Measurements from ENCODE around the gene FYN.

The FYN gene

GRCh38 chr6:111817451-111818120 lies 55.7 kb downstream of the FYN start:
- DNase-seq: no peak
- in situ Hi-C loops (cut with MboI; ENCODE audit: low pct_unique_long_range_greater_than_20kb, low sequenced_read_pairs): no loop called here

GRCh38 chr6:111813677-111814310 lies 59.5 kb downstream of the FYN start:
- in situ Hi-C loops (cut with MboI; ENCODE audit: low pct_unique_long_range_greater_than_20kb, low sequenced_read_pairs): no loop called here
- no peak for DNase-seq

- in situ Hi-C loops (cut with MboI; ENCODE audit: low pct_unique_long_range_greater_than_20kb, low sequenced_read_pairs): no loop called here
- no peak for DNase-seq
Measured at GRCh38 chr6:111813237-111813636, 60.0 kb downstream of the FYN start.

GRCh38 chr6:111812060-111813038 lies 60.9 kb downstream of the FYN start:
- in situ Hi-C loops (cut with MboI; ENCODE audit: low pct_unique_long_range_greater_than_20kb, low sequenced_read_pairs): no loop called here
- DNase-seq: no peak

GRCh38 chr6:111810294-111811131 lies 62.7 kb downstream of the FYN start:
- DNase-seq: no peak
- in situ Hi-C loops (cut with MboI; ENCODE audit: low pct_unique_long_range_greater_than_20kb, low sequenced_read_pairs): no loop called here

- no peak for DNase-seq
- in situ Hi-C loops (cut with MboI; ENCODE audit: low pct_unique_long_range_greater_than_20kb, low sequenced_read_pairs): no loop called here
Measured at GRCh38 chr6:111809766-111810165, 63.5 kb downstream of the FYN start.

- in situ Hi-C loops (cut with MboI; ENCODE audit: low pct_unique_long_range_greater_than_20kb, low sequenced_read_pairs): no loop called here
- DNase-seq: no peak
Measured at GRCh38 chr6:111809264-111809663, 64.0 kb downstream of the FYN start.

GRCh38 chr6:111808493-111808892 lies 64.8 kb downstream of the FYN start:
- no peak for DNase-seq
- in situ Hi-C loops (cut with MboI; ENCODE audit: low pct_unique_long_range_greater_than_20kb, low sequenced_read_pairs): no loop called here

- in situ Hi-C loops (cut with MboI; ENCODE audit: low pct_unique_long_range_greater_than_20kb, low sequenced_read_pairs): no loop called here
- DNase-seq: no peak
Measured at GRCh38 chr6:111806561-111807497, 66.4 kb downstream of the FYN start.

- in situ Hi-C loops (cut with MboI; ENCODE audit: low pct_unique_long_range_greater_than_20kb, low sequenced_read_pairs): no loop called here
- DNase-seq: no peak
Measured at GRCh38 chr6:111806165-111806547, 67.1 kb downstream of the FYN start.

- in situ Hi-C loops (cut with MboI; ENCODE audit: low pct_unique_long_range_greater_than_20kb, low sequenced_read_pairs): no loop called here
- DNase-seq: no peak
Measured at GRCh38 chr6:111805511-111806164, 67.6 kb downstream of the FYN start.

GRCh38 chr6:111804627-111805235 lies 68.5 kb downstream of the FYN start:
- no peak for DNase-seq
- in situ Hi-C loops (cut with MboI; ENCODE audit: low pct_unique_long_range_greater_than_20kb, low sequenced_read_pairs): no loop called here

GRCh38 chr6:111803804-111804203 lies 69.4 kb downstream of the FYN start:
- in situ Hi-C loops (cut with MboI; ENCODE audit: low pct_unique_long_range_greater_than_20kb, low sequenced_read_pairs): no loop called here
- no peak for DNase-seq

- in situ Hi-C loops (cut with MboI; ENCODE audit: low pct_unique_long_range_greater_than_20kb, low sequenced_read_pairs): no loop called here
- no peak for DNase-seq
Measured at GRCh38 chr6:111803371-111803770, 69.9 kb downstream of the FYN start.

GRCh38 chr6:111802720-111803330 lies 70.4 kb downstream of the FYN start:
- DNase-seq: no peak
- in situ Hi-C loops (cut with MboI; ENCODE audit: low pct_unique_long_range_greater_than_20kb, low sequenced_read_pairs): no loop called here

GRCh38 chr6:111802015-111802414 lies 71.2 kb downstream of the FYN start:
- in situ Hi-C loops (cut with MboI; ENCODE audit: low pct_unique_long_range_greater_than_20kb, low sequenced_read_pairs): no loop called here
- DNase-seq: no peak

GRCh38 chr6:111800821-111801220 lies 72.4 kb downstream of the FYN start:
- DNase-seq: no peak
- in situ Hi-C loops (cut with MboI; ENCODE audit: low pct_unique_long_range_greater_than_20kb, low sequenced_read_pairs): no loop called here
